Measurements from ENCODE around the gene IGHMBP2. TPM values are rescaled to one million over a fixed set of nuclear protein-coding genes. Genes with fewer than 3 reads are reported as not detected.

Gene IGHMBP2
- polyA plus RNA-seq, 1 donor from 2014 or later, result 9.5 TPM

DNA sequence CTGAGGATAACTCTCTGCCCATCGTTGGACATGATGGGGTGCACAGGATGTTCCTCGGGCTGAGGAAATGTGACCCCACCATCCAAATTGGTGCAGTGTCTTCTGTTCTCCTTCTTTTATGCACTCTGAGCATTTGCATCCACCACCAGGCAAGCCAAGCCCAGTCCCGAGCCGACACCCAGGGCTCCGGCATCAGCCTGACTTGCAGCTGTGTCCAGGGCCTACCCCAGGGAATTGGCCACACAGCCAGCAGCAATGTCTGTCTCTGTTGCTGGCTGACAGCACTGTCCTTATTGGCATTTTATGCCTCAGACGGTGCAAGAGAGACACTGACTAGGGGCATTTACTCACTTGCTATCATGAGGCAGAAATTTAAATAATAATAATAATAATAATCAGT lies 36.6 kb upstream of the IGHMBP2 start:
- no peaks in the 10 kb centered on the region for H3K9me2 ChIP-seq (ENCODE audit: insufficient read depth, low read length)
- H3K79me2 ChIP-seq (replicated peaks; ENCODE audit: insufficient read depth, low read length), result no peaks in the 10 kb centered on the region
- peaks cover 3% of the 10 kb centered on the region for H3K9me3 ChIP-seq (ENCODE audit: low read length)
- no peak overlapping the region for H3K4me3 ChIP-seq (ENCODE audit: low read length)
- H3K36me3 ChIP-seq (ENCODE audit: insufficient read depth, low read length), result no peaks in the 10 kb centered on the region
- H3F3A ChIP-seq (ENCODE audit: insufficient read depth, low read length, poor library complexity, severe bottlenecking), result no peaks in the 10 kb centered on the region
- no peaks in the 10 kb centered on the region for H4K20me1 ChIP-seq (ENCODE audit: insufficient read depth)
- H3K4me2 ChIP-seq (ENCODE audit: low read length), result no peak overlapping the region
- H3K27ac ChIP-seq (ENCODE audit: low read length), result no peak overlapping the region
- H3K27me3 ChIP-seq (ENCODE audit: insufficient read depth, low read depth, low read length), result no peaks in the 10 kb centered on the region
- H2AFZ ChIP-seq (ENCODE audit: low read depth, low read length), result no peak overlapping the region
- no peak for TF ChIP-seq EZH2 (IDR thresholded peaks at IDR 0.05; ENCODE audit: borderline replicate concordance, insufficient read depth, low read length, poor library complexity, severe bottlenecking)
- no peak for TF ChIP-seq SMC3 (conservative IDR thresholded peaks at IDR 0.05; ENCODE audit: poor library complexity)
- no peak for TF ChIP-seq EP300 (conservative IDR thresholded peaks at IDR 0.05; ENCODE audit: poor library complexity, severe bottlenecking)
- TF ChIP-seq TAF1 (IDR thresholded peaks at IDR 0.05; ENCODE audit: low read depth), result no peak
- no peak for TF ChIP-seq POLR2AphosphoS5 (IDR thresholded peaks at IDR 0.05)
- no peak for TF ChIP-seq MXI1 (conservative IDR thresholded peaks at IDR 0.05; ENCODE audit: poor library complexity, severe bottlenecking)
- TF ChIP-seq, protein P1, sequence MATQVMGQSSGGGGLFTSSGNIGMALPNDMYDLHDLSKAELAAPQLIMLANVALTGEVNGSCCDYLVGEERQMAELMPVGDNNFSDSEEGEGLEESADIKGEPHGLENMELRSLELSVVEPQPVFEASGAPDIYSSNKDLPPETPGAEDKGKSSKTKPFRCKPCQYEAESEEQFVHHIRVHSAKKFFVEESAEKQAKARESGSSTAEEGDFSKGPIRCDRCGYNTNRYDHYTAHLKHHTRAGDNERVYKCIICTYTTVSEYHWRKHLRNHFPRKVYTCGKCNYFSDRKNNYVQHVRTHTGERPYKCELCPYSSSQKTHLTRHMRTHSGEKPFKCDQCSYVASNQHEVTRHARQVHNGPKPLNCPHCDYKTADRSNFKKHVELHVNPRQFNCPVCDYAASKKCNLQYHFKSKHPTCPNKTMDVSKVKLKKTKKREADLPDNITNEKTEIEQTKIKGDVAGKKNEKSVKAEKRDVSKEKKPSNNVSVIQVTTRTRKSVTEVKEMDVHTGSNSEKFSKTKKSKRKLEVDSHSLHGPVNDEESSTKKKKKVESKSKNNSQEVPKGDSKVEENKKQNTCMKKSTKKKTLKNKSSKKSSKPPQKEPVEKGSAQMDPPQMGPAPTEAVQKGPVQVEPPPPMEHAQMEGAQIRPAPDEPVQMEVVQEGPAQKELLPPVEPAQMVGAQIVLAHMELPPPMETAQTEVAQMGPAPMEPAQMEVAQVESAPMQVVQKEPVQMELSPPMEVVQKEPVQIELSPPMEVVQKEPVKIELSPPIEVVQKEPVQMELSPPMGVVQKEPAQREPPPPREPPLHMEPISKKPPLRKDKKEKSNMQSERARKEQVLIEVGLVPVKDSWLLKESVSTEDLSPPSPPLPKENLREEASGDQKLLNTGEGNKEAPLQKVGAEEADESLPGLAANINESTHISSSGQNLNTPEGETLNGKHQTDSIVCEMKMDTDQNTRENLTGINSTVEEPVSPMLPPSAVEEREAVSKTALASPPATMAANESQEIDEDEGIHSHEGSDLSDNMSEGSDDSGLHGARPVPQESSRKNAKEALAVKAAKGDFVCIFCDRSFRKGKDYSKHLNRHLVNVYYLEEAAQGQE (IDR thresholded peaks at IDR 0.05; ENCODE audit: borderline replicate concordance), result no peak
- TF ChIP-seq, protein P2, sequence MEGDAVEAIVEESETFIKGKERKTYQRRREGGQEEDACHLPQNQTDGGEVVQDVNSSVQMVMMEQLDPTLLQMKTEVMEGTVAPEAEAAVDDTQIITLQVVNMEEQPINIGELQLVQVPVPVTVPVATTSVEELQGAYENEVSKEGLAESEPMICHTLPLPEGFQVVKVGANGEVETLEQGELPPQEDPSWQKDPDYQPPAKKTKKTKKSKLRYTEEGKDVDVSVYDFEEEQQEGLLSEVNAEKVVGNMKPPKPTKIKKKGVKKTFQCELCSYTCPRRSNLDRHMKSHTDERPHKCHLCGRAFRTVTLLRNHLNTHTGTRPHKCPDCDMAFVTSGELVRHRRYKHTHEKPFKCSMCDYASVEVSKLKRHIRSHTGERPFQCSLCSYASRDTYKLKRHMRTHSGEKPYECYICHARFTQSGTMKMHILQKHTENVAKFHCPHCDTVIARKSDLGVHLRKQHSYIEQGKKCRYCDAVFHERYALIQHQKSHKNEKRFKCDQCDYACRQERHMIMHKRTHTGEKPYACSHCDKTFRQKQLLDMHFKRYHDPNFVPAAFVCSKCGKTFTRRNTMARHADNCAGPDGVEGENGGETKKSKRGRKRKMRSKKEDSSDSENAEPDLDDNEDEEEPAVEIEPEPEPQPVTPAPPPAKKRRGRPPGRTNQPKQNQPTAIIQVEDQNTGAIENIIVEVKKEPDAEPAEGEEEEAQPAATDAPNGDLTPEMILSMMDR (IDR thresholded peaks at IDR 0.05; ENCODE audit: poor library complexity, severe bottlenecking), result no peak
- no peak for TF ChIP-seq RAD21 (conservative IDR thresholded peaks at IDR 0.05)
- no peak overlapping the region for H3K9ac ChIP-seq (ENCODE audit: low read length)

DNA sequence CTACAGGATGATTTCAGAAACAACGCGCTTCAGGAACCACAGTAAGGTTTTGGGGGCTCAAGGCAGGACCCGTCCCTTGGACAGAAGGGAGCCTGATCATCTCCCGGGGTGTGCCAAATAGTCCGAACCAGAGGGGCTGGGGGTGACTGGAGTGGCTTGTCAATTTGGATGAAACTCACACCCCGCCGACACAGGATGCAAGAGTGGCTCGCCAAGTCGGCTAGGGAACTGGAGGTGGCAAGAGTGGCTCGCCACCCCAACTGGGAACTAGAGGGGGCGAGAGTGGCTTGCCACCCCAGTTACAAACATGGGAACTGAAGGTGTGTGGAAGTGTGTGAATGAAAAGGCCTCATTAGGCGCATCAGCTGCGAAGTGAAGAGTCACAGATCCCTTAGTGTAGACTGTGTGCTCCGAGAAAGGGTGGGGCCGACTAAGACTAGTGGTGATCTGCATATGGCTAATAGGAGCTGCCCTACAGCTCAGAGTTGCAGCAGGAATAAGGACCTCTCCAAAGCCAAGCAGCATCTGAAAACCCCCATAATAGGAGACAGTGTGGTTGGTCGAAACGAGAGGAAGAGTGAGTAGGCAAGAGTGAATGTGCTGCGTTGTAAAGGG lies 35.4 kb upstream of the IGHMBP2 start:
- no peaks in the 10 kb centered on the region for H3K36me3 ChIP-seq (ENCODE audit: insufficient read depth, low read length)
- H3K79me2 ChIP-seq (replicated peaks; ENCODE audit: insufficient read depth, low read length), result no peaks in the 10 kb centered on the region
- H3K9me3 ChIP-seq (ENCODE audit: low read length), result peaks cover 3% of the 10 kb centered on the region
- no peak overlapping the region for H3K9ac ChIP-seq (ENCODE audit: low read length)
- no peaks in the 10 kb centered on the region for H3K9me2 ChIP-seq (ENCODE audit: insufficient read depth, low read length)
- no peak overlapping the region for H3K4me3 ChIP-seq (ENCODE audit: low read length)
- H3K4me2 ChIP-seq (ENCODE audit: low read length), result no peak overlapping the region
- no peak for TF ChIP-seq EP300 (conservative IDR thresholded peaks at IDR 0.05; ENCODE audit: poor library complexity, severe bottlenecking)
- TF ChIP-seq SMC3 (conservative IDR thresholded peaks at IDR 0.05; ENCODE audit: poor library complexity), result no peak
- no peak overlapping the region for H3K27ac ChIP-seq (ENCODE audit: low read length)
- no peak overlapping the region for H2AFZ ChIP-seq (ENCODE audit: low read depth, low read length)
- no peaks in the 10 kb centered on the region for H3F3A ChIP-seq (ENCODE audit: insufficient read depth, low read length, poor library complexity, severe bottlenecking)
- H3K27me3 ChIP-seq (ENCODE audit: insufficient read depth, low read depth, low read length), result no peaks in the 10 kb centered on the region
- no peaks in the 10 kb centered on the region for H4K20me1 ChIP-seq (ENCODE audit: insufficient read depth)

All from neural cell (in vitro differentiated cells).